ENCODE data around the gene PLEKHN1.

PLEKHN1 gene

DNA sequence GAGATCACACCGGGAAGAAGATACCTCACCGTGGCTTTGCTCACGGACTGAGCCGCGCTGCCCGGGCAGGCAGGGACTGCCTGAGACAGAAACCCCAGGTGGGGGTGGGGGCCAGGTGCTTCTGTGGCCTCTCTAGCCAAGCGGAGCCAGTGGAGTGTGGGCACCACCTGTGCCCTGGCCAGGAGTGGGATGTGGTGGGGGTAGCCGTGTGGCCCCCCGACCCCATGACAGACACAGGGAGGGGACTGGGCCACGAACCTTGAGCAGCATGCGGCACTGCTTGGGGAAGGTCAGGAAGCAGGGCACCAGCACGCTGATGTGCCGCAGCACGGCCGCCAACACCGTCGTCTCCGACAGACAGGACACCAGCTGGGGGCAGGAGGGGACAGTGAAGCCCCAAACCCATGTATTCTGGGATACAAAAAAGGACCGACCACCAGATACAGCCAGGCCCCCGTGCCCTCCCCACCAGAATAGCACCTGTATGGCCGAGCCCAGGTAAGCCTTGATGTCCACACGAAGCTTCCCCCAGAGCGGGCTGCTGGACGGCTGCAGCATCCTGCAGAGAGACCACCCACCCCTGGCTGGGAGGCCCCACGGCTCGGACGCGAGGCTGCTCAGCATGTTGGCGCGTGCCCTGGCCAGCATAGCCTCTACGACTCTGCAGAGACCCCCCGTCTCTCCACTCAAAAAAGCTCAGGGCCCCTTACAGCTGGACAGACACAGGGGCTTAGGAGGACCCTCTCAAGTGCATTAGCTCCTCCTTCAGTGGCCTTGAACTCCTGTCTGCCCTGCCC lies 12.6 kb upstream of the PLEKHN1 start:
- TF ChIP-seq, protein P1, sequence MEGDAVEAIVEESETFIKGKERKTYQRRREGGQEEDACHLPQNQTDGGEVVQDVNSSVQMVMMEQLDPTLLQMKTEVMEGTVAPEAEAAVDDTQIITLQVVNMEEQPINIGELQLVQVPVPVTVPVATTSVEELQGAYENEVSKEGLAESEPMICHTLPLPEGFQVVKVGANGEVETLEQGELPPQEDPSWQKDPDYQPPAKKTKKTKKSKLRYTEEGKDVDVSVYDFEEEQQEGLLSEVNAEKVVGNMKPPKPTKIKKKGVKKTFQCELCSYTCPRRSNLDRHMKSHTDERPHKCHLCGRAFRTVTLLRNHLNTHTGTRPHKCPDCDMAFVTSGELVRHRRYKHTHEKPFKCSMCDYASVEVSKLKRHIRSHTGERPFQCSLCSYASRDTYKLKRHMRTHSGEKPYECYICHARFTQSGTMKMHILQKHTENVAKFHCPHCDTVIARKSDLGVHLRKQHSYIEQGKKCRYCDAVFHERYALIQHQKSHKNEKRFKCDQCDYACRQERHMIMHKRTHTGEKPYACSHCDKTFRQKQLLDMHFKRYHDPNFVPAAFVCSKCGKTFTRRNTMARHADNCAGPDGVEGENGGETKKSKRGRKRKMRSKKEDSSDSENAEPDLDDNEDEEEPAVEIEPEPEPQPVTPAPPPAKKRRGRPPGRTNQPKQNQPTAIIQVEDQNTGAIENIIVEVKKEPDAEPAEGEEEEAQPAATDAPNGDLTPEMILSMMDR (IDR thresholded peaks at IDR 0.05; ENCODE audit: extremely low read depth, missing control alignments) = no peak
- DNase-seq (ENCODE audit: low spot score) = no peak

DNA sequence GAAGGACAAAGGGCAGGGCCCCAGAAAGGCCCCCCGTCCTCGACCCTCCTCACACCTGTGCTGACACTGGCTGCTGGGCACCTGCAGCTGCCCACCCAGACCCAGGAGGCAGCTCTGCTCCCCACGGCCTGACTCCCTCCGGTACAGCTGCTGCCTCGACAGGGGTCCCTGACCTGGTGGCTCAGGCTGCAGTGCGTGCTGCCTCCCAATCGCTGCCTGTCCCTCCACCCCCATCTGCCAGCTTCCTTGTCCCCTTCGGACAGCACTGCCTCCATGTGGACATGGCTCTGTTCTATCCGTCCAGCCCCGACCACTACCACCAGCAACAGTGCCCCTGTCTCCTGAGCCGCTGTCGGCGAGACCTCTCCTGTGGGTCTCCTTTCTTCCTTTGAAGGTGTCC lies 11.4 kb upstream of the PLEKHN1 start:
- no peak for DNase-seq (ENCODE audit: low spot score)
- TF ChIP-seq, protein P1 (IDR thresholded peaks at IDR 0.05; ENCODE audit: extremely low read depth, missing control alignments) = no peak

DNA sequence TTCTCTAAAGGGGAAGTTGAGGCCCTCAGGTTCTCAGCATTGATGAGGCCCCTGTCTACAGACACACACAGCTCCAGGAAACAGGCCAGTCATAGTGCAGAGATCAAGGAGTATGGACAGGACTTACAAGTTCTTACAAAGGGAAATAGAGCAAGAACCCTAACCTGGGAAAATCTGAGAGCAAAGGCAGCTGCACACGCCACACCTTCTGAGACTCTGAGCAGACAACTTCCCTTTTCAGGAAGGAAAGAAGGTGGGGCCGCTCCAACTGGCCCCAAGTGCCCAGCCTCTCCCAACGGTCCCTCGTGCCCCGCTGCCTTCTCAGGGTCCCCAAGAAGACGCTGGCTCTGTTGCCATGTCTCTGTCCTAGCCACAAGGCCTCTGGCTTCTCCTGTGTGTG lies 10.8 kb upstream of the PLEKHN1 start:
- TF ChIP-seq, protein P1 (IDR thresholded peaks at IDR 0.05; ENCODE audit: extremely low read depth, missing control alignments) = no peak
- no peak for DNase-seq (ENCODE audit: low spot score)

DNA sequence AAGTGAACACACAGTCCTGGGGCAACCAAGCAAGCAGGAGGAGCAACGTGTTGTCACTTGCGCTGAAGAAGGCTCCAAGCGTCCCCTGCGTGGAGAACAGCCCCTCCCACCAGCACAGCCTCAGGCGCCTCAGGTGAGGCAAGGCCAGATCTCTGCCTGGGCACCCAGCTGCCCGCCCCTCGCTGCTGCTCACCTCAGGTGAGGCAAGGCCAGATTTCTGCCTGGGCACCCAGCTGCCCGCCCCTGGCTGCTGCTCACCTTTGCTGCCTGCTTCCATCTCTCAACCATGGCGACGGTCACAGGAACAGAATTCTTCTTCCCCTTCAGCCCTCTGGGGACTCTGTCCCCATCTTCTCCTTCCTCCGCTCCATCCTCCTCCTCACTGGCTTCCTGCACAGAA lies 9.6 kb upstream of the PLEKHN1 start:
- TF ChIP-seq, protein P1 (IDR thresholded peaks at IDR 0.05; ENCODE audit: extremely low read depth, missing control alignments) = no peak
- DNase-seq (ENCODE audit: low spot score) = no peak

DNA sequence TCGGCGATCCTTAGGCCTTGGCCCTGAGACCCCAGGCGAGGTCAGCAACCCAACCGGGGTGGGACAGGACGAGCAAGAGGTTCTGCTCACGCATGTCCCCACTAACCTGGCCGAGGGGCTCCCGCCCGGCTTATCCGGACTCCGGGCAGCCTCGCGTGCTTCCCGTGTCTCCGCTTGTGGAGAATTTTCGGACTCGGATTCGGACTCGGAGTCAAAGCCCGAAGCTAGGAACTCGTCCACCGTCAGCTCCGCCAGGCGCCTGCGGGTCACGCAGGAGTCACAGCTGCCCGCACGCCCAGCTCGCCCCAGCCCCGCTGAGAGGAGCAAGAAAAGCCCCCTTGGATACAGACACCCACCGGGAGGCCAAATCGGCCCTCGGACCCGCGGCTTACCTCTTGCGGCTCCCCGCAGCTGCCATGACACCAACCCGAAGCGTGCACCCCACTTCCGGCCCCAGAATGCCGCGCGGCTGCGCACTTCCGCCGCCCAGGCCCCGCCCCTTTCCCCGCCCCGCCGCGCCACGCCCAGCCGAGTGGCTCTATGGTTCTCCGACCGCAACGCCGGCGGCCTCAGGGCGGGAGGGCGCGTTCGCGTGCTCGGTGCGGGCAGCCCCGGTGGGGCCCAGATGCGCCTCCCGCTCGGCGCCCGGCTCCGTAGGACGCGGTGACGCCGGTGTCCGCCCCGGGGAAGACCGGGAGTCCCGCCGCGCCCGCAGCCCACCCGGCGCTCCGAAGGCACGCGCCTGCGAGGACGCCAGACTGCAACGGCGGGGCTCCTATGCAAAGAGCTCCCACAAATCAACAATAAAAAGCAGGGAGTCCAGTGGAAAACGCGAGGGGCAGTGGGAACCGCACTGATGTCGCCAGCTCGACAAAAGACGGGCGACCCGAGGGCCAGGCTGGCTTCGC lies 7.2 kb upstream of the PLEKHN1 start, which contains the start of gene NOC2L:
Gene NOC2L (minus strand): TSS at position 434 of the 908 bp plus-strand sequence. CDS start 16 bp downstream, at position 418.
- DNase-seq (ENCODE audit: low spot score) = peak; percentile 98
- TF ChIP-seq, protein P1 (IDR thresholded peaks at IDR 0.05; ENCODE audit: extremely low read depth, missing control alignments) = no peak

DNA sequence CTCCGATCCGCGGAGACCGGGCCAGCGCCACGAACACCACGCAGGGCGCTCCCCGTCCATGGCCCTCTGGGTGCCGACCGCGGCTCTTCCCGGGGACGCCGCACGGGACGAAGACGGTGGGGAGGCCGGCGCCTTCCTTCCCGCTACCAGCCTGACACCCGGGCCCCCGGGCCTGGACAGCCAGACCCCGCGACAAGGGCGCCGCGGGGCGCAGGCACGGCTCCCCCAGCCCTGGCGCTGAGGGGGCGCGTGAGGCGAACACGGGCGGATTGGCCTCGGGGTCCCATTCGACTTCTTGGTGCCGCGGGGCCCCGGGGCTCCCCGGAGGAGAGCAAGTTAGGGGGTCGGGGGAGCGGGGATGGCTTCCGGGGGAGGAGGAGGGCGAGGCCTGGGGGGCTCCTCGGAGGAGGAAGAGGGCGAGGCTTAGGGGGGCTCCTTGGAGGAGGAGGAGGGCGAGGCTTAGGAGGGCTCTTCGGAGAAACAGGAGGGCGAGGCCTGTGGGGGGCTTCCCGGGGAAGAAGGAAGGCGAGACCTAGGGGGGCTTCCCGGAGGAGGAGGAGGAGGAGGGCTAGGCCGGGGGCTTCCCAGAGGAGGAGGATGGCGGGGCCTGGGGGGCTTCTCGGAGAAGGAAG lies 6.4 kb upstream of the PLEKHN1 start:
- TF ChIP-seq, protein P1 (IDR thresholded peaks at IDR 0.05; ENCODE audit: extremely low read depth, missing control alignments) = no peak
- DNase-seq (ENCODE audit: low spot score) = no peak
